GM19193 (cell line): ENCODE results near the gene HRK.

ENCODE experiments used
- POLR2A ChIP-seq: IDR thresholded peaks from 4 replicates; pipeline ENCODE4 v1.6.1; 2011; ENCODE audit not compliant: insufficient read depth, insufficient read length; ENCODE audit errors: extremely low read depth

Gene HRK

DNA sequence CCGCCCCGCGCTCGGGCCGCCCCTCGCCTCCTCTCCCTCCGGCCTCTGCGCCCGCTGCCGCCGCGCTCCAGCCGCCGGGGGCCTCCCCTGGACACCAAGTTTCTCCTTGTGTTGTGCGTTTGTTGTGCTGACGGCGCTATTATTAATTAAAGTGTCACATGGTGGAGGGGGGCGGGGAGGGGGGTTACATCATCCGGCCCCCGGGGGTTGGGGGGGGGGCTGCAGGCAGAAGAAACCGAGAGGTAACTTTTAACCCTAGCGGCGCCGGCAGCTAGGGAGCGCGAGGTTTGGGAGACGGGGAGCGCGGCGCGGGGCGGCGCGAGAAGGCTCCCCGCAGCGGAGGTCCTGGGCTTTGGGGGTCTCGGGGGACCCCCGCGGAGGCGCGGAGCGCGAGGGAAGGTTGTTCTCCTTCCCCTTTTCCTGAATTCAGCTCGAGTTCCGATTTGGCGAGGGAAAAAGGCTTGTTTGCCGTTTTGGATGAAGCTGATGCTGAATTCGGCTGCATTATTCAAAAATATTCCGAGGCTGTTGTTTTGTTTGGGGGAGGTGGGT lies at the start of gene HRK:
Gene HRK, minus strand, starts transcription at position 117 of the 552 bp plus-strand sequence. CDS start 134 bp downstream, outside the sequence.
- TF ChIP-seq POLR2A: no peak

DNA sequence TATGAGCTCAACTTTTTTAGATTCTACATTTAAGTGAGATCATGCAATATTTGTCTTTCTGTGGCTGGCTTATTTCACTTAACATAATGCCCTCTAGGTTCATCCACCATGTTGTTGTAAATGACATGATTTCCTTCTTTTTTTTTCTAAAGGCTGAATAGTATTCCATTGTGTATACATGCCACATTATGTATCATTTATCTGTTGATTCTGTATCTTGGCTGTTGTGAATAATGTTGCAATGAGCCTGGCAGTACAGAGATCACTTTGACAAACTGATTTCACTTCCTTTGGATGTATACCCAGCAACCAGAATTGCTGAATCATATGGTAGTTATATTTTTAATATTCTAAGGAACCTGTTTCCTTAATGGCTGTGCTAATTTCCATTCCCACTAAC lies 48.6 kb upstream of the HRK start:
- no peak for TF ChIP-seq POLR2A

GRCh38 chr12:116928504-116928903 lies 47.3 kb upstream of the HRK start:
- TF ChIP-seq POLR2A: no peak

DNA sequence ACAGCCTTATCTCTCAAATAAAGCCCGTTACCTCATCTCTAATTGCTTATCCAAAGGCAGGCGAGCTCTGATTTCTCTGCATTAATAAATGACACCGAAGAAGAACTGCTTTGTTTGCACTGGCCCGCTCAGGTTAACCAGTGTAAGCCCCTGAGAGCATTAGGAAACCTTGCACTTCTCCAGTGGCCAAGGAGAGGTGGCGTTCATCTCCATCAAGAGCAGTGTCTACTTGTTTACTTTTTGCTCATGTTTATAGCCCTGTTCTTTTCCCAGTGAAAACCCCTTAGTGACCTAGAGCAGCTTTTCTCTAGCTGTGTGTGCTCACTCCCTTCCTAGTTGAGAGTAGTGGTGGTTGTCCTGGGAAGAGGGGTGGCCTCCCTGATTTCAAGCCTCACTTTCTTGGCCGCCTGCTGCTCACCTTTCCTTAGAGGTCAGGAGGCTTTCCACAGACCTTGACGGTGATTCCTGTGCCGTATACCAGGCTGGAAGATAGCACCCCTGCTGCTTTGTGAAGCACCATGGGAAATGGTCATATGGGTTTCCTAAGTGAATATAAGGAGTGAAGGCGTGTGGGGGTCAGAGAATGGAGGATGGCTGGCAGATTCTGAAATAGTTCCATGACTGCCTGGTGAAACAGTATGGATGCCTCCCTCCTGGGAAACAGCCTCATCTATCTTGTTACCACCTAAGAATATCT lies 46.2 kb upstream of the HRK start:
- no peak for TF ChIP-seq POLR2A

DNA sequence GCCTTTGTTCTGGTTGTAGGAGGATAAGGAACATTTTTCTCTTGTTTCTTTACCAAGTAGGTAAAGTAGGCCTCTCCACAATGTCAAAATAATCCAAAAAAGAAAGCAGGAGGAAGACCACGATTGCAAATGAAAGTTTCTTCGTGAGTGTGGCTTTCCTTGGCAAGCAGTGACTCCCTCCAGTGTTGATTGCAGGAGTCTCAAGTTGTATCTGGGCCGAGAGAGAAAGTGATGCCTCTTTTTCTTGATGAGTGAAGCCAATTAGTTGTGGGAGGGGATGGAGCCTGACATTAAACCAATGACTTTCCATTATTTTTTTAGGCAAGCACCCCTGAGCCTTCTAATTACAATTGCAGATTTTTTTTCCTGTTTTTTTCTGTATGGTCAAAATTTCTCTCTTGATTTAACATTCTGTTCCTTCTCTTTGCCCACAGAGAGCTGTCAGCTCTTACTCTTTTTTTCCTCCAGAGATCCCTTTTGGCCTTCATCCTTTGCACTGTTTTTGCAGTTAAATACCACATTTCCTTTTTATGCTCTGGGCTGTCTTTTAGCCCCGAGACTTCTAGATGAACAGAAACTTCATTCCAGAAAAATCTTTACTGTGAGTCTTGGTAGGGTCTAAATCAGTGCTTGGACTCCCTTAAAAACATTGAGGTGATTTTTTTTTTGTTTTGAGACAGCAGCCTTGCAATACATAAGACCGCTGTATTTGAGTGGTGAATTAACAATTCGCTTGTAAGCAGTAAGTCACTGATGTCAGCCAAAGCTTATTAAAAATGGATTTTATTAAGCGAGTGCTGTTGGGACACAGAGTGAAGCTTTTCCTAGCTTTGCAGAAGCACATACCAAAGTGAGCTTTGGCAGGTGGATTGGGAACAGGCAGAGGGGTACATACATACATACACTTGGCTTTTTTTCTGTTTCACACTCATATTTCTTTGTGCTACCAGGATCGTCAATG lies 45.3 kb upstream of the HRK start:
- TF ChIP-seq POLR2A: no peak

- no peak for TF ChIP-seq POLR2A
Measured at GRCh38 chr12:116924558-116925453, 43.6 kb upstream of the HRK start.

DNA sequence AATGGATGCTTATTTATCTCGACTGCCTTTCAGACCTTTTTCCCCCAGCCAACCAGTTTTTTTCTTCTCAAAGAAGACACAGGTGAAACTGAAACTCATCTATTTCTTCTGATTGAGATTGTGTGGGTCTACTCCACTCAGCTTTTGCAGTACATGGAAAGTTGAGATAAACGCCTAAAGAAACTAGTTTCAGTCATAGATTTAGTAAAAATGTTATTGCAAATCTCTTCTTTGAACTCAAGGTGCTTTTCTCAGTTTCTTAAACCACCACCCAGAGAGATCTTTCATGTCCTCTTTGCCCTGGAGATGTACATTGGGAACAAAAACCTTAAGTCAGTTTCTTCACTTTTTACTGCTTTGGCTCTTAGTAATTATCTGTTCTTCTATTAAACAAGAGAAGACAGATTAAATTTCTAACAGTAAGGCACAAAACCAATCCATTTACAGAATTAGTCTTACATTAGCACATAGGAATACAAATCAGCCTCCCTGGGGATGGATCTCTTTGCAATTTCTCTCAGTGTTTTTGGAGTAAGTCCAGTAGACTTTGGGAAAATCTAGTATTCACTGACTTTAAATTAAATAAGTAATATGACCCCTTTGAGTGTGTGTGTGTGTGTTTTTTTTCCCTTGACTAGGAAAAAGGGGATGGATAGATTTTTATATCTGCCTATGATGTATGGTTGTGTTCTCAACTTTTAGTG lies 41.1 kb upstream of the HRK start:
- no peak for TF ChIP-seq POLR2A

DNA sequence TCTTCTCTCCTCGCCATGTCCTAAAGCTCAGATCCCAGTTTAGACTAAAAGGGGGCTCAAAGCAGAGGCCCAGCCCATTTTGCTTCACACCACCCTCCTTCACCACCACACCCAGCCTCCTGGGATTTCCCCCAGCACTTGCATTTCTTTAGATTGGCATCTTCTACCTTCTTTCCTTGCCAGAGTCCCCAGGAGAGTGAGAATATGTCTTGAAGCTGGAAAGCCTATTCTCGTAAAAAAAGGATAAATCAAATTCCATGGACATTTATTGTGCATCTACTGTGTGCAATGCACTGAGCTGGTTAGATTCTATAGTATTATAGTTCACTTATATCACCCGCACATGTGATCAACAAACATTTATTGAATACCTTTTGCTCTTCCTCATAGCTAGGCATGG lies 39.7 kb upstream of the HRK start:
- TF ChIP-seq POLR2A: no peak

- no peak for TF ChIP-seq POLR2A
Measured at GRCh38 chr12:116919706-116920485, 38.7 kb upstream of the HRK start.

DNA sequence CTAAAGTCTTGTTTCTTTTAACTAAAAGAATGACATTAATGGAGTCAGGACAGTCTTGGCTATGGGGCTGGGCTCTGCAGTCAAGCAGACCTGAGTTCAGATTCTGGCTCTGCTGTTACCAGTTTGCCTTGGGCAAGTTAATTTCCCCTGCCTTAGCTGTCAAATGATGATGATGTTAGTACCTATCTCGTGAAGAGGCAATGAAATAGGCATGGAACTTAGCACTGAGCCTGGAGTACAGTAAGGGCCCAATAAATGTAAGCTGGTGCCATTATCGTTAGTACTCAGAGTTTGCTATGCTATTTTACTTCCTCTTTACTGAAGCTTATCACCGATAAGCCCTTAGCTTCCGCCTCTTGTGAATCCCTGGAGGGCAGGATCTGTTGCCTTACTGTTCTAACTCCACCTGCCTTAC lies 38.0 kb upstream of the HRK start:
- TF ChIP-seq POLR2A: no peak

GRCh38 chr12:116918464-116918863 lies 37.2 kb upstream of the HRK start:
- no peak for TF ChIP-seq POLR2A

DNA sequence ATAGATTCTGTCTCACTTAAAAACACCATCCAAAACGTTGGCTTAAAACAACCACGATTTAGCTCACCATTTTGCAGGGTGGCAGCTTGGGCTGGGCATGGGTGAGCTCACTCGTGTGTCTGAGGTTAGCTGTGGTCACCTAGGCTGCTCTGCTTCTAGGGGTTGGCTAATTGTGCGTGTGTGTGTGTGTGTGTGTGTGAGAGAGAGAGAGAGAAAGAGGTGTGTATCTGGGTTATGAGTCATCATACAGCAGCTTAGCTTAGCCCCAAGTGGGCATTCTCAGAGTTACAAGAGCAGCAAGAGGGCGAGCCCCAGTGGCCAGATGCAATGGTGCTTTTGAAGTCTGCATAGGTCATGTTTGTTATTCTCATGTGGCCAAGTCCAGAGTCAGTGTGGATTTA lies 35.5 kb upstream of the HRK start:
- no peak for TF ChIP-seq POLR2A

DNA sequence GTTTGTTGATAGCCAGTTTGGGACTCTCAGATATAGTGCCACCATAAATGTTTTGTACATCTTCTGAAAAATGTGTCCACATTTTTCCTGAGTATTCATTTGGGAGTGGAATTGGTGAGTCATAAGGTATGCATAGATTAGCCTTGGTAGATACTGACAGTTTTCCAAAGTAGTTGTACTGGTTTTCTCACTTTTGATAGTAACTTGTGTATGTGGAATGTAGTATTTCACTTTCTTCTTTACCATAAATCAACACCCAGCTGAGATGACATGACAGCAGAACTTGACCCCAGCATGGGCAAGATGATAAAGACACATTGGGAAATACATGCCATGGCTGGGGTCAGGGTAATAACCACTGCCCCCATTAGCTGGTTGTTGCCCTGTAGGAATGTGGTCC lies 34.9 kb upstream of the HRK start:
- no peak for TF ChIP-seq POLR2A
